Stimulated activated CD4-positive, alpha-beta T cell treated with anti-CD3 and anti-CD28 coated beads, TNF-alpha, amount 100 ng/mL, for 4 hours (primary cell): ENCODE data around the gene PEX5L.
"Not testable (repeated sequence)": the region's sequence is repeated elsewhere in the genome, so short reads cannot be mapped to it uniquely, and the experiment has no call there.

Experiments used
- DNase-seq, 3 experiments: peaks; one replicate each; pipeline ENCODE4 v3.0.0-alpha.2; 2020; ENCODE audit warnings: low read depth in 3 of 3

The PEX5L gene

DNA sequence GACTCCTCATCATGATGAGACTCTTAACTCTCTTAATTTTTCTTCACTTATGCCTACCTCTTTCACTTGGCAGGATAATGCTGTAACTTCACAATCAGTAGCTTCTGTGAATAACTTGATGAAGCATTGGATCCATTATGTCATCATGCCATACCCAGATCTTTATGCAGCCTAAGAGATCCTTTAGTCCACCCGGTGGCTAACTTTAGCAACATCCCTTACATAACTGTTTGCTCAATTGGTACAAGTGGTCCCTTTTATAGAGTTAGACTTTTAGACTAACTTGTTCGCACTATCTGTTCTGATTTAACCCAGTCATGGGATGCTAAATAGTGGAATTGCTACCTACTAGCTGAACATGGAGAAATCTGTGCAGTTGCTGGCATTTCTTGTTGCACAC, 199.4 kb downstream of the PEX5L start:
- no peak for DNase-seq

GRCh38 chr3:179833294-179833693, 203.4 kb downstream of the PEX5L start:
- DNase-seq, result no peak

DNA sequence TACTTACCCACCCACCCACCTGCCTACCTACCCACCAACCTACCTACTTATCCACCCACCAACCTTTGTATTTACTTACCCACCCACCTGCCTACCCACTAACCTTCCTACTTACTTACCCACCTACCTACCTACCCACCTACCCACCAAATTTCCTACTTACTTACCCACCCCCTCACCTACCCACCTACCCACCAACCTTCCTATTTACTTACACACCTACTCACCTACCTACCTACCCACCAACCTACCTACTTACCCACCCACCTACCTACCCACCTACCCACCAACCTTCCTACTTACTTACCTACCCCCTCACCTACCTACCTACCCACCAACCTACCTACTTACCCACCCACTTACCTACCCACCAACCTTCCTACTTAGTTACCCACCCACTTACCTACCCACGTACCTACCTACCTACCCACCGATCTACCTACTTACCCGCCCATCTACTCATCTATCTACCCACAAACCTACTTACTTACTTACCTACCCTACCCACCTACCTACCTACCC, 204.3 kb downstream of the PEX5L start:
- no peak for DNase-seq

DNA sequence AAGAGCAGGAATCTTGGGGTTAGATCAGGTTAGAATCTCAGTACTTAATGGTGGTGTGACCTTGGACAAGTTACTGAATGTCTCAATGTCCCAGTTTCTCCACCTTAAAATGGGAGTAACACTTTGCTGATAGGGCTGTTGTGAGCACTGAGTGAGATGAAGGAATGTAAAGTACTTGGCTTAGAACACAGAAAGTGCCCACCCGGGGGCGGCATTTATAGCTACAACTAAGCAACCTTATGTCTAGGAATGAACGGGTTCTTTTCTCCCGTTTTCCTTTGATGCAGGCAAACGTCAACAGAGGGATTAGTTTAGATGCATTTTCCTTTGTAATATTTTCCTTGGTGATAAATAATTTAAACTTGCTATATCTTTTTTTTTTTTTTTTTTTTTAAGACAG, 207.3 kb downstream of the PEX5L start:
- DNase-seq, result no peak

DNA sequence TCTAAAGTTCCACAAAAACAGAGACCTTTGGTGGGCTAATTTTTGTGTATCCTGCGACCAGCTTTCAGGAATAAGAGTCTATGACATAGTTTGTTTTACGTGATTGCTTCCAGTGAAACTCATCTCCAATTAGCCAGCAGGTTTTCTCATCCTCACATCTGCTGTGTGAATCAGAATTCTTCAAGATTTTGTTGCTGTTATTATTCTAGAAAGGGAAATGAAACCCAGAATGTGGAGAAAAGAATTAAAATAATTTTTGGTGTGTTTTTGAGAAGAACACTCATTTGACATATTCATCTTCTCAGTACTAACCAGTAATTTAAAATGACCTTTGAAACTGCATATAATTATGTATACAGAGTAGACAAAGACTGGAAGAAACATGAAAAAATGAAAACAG, 208.0 kb downstream of the PEX5L start:
- no peak for DNase-seq

GRCh38 chr3:179826247-179826637, 210.5 kb downstream of the PEX5L start:
- no peak for DNase-seq

GRCh38 chr3:179825527-179826246, 211.1 kb downstream of the PEX5L start:
- DNase-seq, result no peak

- DNase-seq, result no peak
Observed at GRCh38 chr3:179822296-179822695, 214.4 kb downstream of the PEX5L start.

DNA sequence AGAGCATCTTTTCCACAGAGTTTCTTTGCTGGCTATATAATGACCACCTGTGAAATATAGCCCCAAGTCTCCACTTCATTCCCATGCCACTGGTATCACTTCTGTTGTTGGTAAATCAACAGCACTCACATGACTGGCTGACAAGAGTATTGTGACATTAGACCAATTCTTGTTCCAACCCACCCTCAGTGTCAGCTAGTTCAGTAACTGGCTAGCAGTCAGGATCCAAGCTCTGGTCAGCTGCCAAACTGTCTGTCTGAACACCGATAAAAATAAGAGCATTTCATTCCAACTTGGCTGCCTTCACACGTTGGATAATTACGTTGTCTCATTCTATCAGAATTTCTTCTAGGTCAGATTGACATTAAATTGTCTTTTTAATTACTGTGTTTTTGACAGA, 217.4 kb downstream of the PEX5L start:
- no peak for DNase-seq

GRCh38 chr3:179812096-179812382, 224.7 kb downstream of the PEX5L start:
- DNase-seq, result no peak

DNA sequence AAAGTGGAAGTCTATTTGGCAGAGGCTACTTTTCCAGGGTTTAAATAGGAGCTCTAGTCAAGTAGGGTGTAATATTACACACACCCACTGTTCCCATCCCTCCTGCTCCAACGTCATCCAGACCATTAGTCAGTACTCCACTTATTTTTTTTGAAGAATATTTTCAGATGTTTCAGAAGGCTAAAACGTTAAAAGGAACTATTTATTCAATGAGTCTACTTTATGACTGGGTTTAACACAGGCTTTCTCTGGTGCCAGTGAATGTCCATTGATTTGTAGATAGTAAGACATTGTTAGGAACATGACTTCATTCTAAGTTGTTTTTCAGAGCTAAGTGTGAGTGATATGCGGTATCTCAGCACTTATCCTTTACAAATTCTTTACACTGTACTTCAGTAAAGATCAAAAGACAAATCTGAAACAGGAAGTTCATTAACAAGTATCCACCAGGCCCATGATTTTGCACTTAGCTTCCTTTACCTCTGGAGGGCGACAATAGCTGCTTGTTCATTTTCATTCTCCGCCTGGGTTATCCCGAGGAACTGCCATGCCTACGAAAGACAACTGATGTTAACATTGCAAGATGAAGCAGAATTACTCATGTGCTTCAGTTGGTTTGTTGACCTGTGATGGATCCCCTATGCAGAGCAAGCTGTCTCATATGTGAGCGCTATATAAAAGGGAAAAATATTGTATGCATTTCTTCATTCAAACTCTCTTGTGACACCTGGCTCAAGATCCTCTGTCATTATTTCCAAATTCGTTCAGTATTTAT, 225.2 kb downstream of the PEX5L start:
- no peak for DNase-seq

DNA sequence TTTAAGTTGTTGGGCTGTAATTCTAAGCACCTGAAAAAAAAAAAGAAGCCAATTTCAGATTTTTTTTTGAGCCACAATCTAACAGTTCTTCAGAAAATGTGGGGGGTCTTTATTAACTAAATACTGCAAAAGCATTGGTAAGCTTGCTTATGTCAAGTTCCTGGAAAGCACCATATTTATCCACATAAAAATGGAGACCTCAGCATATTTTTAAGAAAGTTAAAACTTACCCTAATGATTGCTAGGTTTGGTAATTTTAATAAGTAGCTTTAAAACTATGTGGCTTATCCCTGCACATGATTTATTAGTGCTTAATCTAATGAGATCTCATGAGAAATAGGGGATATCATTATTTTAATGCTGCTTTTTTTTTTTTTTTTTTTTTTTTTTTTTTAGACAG, 227.1 kb downstream of the PEX5L start:
- no peak for DNase-seq

GRCh38 chr3:179807588-179807987, 229.1 kb downstream of the PEX5L start:
- no peak for DNase-seq

DNA sequence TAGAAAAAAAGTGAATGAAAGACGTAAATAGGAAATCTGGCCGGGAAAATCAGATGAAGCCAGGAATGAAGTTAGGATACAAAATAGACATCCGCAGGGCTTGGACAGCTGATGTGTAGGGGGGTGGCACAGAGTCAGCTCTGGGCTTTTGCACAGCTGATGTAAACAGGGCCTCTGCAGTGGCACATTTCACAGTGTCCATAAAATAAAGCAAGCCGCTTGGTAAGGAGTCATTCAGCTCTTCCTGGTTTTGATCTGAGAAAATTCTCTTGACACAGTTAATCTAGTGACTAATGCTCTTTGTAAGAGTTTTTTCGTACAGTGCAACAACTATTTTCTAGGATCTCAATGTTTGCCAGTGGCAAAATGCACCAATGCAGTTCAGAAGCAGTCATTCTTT, 230.6 kb downstream of the PEX5L start:
- no peak for DNase-seq

GRCh38 chr3:179801856-179802255, 234.9 kb downstream of the PEX5L start:
- DNase-seq, result no peak

- DNase-seq, result no peak
Observed at GRCh38 chr3:179801263-179801662, 235.5 kb downstream of the PEX5L start.

GRCh38 chr3:179797192-179797591, 239.5 kb downstream of the PEX5L start:
- no peak for DNase-seq

DNA sequence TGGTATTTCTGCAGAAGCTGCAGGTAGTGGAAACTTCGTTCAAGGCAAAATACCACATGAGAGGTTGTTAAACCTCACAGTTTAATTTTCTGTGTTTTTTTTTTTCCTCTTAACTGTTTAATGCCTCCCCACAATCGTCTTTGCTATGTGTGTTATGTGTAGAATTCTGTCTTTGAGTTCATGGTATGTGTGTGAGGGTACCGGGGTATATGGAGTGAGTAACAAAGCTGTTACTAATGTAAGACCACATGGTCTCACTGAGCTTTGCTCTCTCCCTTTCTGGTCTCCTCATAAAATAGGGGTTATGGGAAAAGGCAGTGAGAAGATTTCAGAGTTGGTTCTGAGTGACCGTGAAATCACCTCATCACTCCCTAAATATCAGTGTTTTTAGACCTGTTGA, 240.3 kb downstream of the PEX5L start:
- no peak for DNase-seq

GRCh38 chr3:179794355-179794754, 242.4 kb downstream of the PEX5L start:
- no peak for DNase-seq

DNA sequence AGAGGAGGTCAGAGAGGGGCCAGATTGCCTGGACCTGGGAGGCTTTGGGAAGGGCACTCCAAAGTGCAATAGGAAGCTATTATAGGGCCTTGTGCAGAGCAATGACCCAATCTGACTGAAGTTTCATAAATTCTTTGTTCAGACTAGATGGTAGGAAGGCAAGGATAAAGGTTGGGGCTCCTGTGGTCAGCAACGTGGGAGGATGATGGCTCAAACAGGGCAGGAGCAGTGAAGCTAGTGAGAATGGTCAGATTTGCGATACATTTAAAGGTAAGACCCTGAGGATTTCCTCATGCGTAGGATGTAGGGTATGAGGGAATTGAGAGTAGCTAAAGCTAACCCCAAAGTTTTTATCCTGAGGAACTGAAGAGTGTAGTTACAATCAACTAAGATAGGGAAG, 244.9 kb downstream of the PEX5L start:
- no peak for DNase-seq

GRCh38 chr3:179788996-179789395, 247.7 kb downstream of the PEX5L start:
- no peak for DNase-seq

DNA sequence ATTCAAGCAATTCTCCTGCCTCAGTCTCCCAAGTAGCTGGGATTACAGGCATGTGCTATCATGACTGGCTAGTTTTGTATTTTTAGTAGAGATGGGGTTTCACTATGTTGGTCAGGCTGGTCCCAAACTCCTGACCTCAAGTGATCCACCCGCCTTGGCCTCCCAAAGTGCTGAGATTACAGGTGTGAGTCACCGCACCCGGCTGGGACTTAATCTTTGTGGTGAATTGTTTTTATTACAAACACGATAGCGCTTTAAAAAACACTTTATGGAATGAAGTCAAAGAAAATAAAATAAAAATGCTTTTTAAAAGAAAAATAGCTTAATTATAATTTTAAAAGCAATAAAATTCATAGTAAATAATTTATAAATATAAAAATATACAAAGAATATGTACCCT, 253.9 kb downstream of the PEX5L start:
- DNase-seq, result not testable (repeated sequence)

DNA sequence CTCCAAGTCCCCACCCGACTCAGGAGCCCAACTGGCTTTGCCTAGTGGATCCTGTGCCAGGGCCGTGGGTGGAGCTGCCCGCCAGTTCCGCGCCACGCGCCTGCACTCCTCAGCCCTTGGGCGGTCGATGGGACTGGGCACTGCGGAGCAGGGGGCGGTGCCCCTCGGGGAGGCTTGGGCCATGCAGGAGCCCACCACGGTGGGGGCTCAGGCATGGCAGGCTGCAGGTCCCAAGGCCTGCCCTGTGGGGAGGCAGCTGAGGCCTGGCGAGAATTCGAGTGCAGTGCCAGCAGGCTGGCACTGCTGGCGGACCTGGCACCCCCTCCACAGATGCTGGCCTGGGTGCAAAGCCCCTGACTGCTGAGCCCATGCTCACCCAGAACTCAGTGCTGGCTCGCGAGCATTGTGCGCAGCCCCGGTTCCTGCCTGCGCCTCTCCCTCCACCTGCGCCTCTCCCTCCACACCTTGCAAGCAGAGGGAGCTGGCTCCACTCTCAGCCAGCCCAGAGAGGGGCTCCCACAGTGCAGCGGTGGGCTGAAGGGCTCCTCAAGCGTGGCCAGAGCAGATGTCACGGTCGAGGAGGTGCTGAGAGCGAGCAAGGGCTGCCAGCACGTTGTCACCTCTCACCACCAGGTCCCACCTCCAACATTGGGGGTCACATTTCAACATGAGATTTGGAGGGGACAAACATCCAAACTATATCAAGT, 261.2 kb downstream of the PEX5L start:
- no peak for DNase-seq
